GM12872 (cell line): Measurements from ENCODE around the gene ZNF41.

Source experiments
- CTCF ChIP-seq: IDR thresholded peaks from 3 replicates; pipeline ENCODE4 v1.5.1; 2011; ENCODE audit warnings: low read depth, mild to moderate bottlenecking, low read length, moderate library complexity; ENCODE audit not compliant: insufficient read depth

Gene ZNF41

GRCh38 chrX:47420265-47420664 is 62.8 kb downstream of the ZNF41 start:
- no peak for TF ChIP-seq CTCF

- no peak for TF ChIP-seq CTCF
Observed at GRCh38 chrX:47413179-47413594, 69.8 kb downstream of the ZNF41 start.
